GM12892 (cell line): Measurements from ENCODE around the gene FANCC.

Experiments used
- POLR2A ChIP-seq: IDR thresholded peaks from 2 replicates; pipeline ENCODE4 v1.6.1; 2011; ENCODE audit warnings: low read depth, low read length, control low read depth
- POLR2AphosphoS5 ChIP-seq: IDR thresholded peaks from 2 replicates; pipeline ENCODE4 v1.6.1; 2011; ENCODE audit warnings: low read depth, low read length, control low read depth

- TF ChIP-seq POLR2AphosphoS5 (no peak), POLR2A (no peak)
Measured at GRCh38 chr9:95132366-95133324, 184.9 kb downstream of the FANCC start.
